HG02763 (cell line): Measurements from ENCODE around the gene CTXN1.
"Not testable (repeated sequence)": the region's sequence is repeated elsewhere in the genome, so short reads cannot be mapped to it uniquely, and the experiment has no call there.

ENCODE experiments used
- ATAC-seq: cut with Tn5 transposase; IDR thresholded peaks from one replicate; pipeline ENCODE4 v1.9.1; 2021; ENCODE audit warnings: mild to moderate bottlenecking, moderate library complexity; ENCODE audit not compliant: unreplicated experiment

The CTXN1 gene

DNA sequence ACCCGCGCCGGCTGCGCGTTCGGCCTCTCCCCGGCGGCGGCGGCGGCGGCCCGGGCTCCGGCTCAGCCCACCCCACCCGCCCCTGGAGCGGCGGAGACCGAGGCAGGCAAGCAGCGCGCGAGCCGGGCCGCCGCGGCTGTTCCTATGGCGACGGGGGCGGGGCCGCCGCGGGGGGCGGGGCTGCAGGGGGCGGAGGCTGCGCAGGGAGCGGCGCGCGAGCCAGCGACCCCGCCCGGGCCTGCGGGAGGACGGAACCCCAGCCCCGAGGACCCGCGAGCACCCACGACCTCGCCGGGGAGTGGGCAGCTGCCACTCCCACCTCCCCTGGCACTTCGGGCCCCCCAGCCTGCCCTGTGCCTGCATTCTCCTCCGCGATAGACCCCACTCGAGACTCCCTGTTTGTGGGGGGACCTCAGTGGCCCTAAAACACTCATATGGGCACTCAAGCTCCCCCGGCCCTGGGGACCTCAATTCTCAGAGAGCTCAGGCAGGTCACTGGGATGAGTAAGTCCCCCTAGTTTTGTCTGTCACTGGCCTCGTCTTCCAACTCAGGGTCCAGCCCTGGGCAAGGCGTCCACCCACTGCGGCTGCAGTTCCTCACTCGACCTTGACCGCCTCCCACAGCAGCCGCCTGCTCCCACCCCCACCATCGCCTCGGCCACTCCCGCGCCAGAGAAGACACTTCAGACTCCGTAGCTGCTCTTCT is at the start of gene CTXN1:
Gene CTXN1, minus strand, starts transcription at position 115 of the 706 bp plus-strand sequence. CDS start 597 bp downstream, outside the sequence.
- ATAC-seq, result no peak

GRCh38 chr19:7975037-7975436 is 49.1 kb upstream of the CTXN1 start:
- ATAC-seq, result no peak

GRCh38 chr19:7973883-7974282 is 47.9 kb upstream of the CTXN1 start:
- ATAC-seq, result no peak

DNA sequence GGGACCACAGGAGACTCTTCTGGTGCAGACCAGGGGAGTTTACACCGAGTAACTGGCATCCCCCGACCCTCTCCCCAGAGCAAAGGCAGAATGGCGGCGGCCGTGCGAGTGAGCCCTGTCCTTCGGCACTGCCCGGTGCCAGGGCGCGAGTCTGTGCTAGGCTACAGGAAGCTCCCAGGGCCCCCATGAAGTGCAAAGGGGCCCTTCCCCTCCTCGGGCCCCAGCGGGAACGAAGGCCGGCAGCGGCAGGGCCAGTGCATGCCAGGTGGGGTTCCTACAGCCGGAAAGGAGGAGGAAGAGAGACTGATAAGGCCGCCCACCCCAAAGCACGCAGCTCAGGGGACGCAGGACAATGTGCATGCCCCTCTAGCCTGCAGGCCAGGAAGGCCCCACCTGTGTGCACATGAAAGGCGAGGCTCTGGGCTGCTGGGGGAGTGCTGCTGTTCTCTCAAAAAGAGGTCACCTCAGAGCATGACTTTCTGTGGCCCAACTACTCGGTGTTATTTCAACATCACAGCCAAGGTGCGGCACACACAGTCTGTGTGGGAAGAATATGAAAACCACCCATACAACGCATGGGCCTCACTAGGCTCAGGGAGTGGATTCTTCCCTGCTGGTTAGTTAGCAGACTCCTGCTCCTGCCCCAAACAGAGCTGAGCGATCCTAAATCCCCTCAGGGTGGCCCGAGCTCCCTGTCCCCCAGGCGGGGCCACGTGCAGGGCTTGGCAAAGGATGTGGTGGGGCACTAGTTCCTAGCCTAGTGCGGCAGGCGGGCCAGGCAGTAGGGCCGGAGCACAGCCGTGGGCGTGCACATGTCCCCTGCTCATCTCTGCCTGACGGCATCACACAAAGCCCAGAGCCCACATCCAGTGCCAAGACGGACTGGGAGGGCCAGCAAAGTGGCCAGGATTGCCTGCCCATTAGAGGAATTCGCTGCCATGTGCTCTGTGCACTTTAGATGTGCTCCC is 45.9 kb upstream of the CTXN1 start:
- no peak for ATAC-seq

DNA sequence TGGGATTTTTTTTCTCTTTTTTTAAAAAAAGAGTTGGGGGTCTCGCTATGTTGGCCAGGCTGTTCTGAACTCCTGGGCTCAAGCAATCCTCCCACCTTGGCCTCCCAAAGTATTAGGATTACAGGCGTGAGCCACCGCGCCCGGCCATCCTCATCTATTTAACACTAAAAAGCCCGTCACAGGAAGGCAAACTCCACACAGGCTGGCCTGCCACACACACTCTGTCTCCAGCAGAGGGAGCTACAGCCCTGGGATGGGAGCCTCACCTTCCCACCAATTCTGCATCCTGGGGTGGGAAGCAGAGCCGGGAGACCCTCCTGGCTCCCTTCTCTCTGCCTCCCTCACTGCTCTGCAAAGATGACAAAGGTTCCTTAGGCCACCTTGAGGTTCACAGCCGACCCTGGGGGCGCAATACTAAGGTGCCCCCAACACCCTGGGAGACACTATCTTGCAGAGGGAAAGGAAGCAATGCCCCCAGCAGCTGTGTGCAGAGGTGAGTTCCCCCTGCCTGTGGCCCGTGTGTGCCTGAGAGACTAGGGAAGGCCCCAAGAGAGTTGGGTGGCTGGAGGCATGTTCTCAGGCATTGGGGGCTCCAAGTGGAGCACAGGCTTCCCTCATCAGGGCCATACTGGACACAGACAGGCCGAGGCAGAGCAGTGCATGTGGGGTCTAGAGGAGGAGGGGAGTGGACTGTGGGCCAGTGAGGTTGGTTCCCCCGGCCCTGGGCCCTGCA is 44.9 kb upstream of the CTXN1 start:
- no peak for ATAC-seq

DNA sequence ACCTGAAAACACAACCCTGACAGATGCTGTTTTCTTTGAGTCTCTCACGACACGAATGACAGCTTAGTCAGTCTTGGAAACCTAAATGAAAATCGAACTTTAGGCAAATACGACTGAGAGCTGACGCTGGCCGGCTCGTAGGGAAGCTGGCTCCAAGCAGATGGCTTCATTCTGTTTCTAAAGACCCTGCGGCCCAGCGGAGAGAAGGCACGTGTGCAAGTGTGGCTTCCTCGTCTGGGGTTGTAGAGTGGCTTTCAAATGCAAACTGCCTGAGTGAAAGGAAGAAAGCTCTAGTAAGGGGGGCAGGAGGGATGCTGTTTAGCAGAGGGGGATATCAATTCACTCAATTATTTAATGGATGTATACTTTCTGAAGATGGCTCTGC is 43.6 kb upstream of the CTXN1 start:
- ATAC-seq, result no peak

- ATAC-seq, result no peak
Observed at GRCh38 chr19:7968796-7969554, 43.0 kb upstream of the CTXN1 start.

DNA sequence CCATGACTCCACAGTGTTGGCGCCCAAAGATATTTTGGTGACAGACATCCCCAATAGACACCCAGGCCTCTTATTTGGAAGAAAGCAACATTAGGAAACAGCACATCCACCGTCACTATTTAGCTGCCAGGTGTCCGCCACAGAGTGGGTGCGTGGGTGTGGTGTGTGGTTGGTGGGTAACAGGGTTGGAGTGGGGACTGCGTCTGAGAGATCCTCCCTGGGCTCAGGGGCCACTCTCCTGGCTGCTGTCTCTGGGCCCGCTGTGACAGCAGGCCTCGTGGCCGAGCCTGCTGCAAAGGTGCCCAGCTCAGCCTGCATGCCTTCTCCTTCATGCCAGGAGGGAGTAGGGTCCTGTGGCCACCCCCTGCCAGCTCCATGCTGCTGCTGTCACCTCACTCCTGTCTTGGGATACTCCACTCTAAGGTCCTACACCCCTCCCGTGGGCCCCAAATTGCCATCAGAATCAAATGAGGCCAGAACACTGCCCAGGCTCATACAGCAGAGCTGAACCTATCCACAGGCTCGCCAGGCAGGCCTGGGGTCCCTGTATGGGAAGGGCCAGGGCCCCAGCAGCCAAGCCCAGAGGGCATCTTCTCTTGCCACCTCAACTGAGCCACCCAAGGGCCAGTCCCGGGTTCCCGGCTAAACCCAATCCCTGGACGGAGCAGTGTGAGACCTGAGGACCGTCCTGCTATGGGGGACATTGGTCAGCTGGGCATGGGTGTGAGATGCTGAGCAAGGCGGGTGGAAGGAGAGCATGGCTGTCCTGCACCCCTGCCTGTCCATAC is 42.3 kb upstream of the CTXN1 start:
- no peak for ATAC-seq

DNA sequence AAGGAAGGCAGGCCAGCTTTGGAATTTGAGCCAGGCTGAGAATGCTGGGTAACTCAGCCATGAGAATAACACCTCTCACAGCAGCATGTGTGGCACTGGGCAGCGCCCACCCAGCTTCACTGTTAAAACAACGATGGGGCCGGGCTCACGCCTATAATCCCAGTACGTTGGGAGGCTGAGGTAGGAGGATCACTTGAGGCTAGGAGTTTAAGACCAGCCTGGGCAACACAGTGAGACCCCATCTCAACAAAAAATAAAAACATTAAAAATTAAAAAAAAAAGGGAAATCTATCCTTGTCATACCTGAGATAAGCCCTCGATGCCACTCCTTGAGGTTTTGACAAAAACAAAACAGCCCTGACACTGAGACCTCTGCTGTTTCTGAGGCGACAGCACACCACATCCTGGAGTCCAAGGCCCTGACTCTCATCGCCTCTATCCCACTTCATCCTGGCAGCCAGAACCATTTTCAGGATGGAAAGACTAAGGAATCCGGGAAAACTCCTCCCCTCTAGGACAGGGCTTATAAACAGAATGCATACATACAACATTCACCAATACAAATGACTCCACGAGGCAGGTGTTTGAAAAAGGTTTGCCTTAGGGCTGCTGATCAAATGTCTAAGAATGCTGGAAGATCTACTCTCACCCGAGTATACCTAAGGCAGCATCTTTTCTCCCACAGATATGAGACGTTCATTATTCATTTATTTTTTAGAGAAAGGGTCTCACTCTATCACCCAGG is 40.2 kb upstream of the CTXN1 start:
- ATAC-seq, result no peak

GRCh38 chr19:7965259-7965841 is 39.4 kb upstream of the CTXN1 start:
- no peak for ATAC-seq

DNA sequence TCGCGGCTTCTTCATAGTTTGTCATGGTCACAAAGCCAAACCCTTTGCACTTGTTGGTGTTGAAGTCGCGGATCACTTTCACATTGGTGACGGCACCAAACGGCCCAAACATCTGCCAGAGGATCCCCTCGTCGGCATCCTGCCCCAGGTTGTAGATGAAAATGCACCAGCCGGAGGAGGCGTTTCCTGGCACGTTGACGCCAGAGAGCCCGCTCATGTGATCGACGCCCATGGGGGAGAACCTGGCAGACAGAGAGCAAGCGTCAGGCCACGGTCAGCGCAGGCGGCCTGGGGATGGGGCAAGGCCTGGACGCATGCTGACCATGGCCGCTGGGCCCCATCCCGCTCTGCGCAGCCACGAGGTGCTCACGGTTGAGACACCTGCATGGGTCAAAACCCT is 37.6 kb upstream of the CTXN1 start:
- no peak for ATAC-seq

DNA sequence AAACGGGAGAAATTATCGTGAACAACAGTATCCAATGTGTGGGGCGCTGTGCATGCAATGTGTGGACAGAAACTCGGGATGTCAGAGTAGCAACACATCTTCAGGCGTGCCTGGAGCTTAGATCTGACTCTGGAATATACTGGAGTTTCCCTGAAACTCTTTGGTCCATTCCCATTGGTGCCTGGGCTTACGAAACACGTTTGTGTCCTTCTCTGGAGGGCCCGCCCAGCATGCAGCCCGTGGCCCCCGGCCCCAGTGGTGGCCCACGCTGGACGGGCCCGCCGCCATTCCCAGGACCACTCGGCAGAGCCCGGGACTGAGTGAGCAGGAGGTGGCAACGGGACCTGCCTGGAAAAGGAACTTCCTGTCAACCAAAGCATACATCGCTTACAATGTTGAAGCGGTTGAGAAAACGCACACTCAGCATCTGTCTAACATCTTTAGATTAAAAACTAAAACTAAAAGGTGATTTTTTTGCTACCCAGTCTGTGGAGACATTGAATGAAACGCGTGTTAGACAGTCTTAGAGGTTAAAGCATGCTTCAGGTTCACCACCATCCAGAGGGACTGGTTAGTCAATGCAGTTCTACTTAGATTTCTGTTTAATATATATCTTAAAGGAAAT is 36.8 kb upstream of the CTXN1 start:
- ATAC-seq, result no peak

DNA sequence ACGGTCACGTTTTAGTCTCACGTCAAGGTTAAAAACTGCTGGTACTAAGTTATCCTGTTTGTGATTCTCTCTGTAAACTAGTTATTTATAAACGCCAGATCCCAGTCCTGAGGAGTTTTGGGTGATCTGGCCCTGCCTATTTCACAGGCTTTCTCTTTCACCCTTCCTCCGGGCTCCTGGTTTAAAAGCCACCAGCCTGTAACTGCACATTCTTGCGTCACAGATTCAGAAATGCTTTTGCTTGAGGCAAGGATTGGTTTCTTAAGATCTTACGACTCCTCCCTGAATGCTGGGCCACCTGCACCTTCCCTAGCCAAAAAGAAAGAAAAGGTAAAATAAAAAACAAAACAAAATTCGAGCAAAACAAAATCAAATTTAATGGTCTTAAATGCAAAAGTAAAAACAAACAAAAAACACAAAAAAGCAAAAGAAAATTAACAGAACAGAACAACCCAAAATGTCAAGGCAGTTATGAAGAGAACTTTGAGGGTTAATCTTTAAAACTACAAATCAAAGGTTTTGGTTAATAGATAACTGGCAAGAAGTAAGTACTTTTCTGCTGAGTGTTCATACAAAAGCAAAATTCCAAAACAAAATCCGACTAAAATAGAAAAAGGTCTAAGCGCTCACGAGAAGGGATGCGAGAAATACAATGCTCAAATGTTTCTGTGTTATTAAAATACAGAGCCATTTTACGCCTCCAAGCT is 36.1 kb upstream of the CTXN1 start:
- ATAC-seq, result no peak

DNA sequence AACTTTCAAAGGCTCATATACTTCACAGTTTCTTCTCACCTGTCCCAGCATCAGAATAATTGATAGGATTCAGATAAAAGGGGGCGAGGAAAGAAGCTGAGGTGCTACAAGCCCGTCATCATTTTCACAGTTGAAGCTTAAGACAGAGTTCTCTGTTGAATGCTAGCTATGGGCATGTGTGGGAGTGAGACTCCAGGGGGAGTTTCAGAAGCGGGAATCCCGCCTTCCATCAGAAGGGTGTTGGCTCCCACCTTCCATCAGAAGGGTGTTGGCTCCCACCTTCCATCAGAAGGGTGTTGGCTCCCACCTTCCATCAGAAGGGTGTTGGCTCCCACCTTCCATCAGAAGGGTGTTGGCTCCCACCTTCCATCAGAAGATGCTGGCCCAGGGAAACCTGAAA is 35.1 kb upstream of the CTXN1 start:
- not testable (repeated sequence) for ATAC-seq

- ATAC-seq, result no peak
Observed at GRCh38 chr19:7959211-7959610, 33.3 kb upstream of the CTXN1 start.

DNA sequence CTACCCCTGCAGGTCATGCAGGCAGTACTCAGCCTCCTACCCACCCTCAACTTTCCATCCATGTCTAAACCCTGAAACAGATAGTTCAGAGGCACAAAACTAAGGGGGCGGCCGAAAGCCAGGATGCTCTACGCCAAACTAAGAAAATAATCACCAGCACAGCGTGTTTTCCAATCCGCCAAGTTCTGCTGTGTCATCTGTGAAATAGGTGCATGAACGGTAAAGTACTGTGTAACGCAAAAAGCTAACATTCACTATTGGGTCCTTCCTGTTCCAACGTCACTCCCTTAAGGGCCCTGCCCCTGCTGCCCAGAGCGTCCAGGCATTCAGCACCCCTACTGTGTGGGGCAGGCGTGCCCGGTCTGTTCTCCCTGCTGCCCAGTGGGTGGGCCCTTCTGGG is 29.8 kb upstream of the CTXN1 start:
- no peak for ATAC-seq

- ATAC-seq, result no peak
Observed at GRCh38 chr19:7953576-7953975, 27.6 kb upstream of the CTXN1 start.

DNA sequence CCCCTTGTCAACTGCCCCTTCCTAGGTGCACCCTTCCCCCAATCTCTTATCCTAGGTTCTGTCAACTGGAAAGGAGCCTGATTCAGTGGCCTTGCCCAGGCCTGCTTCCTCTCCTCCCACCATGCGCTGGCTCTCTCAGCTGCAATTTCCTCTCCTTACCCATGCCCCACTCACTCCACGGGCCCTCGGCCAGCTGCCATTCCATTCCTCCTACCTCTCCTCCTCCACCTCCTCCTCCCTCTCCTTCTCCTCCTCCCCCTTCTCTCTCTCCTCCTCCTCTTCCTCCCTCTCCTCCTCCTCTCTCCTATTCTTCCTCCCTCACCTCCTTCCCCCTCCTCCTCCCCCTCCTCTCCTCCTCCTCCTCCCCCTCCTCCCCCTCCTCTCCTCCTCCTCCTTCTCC is 27.1 kb upstream of the CTXN1 start:
- ATAC-seq, result no peak
